HEK293 (cell line): ENCODE measurements around the gene PLCB1.

Experiments used
- CTCF ChIP-seq: fragments of 450-650 bp; formaldehyde crosslinking; IDR thresholded peaks from 2 replicates; pipeline ENCODE4 v1.5.1; 2016; ENCODE audit warnings: missing biosample characterization, missing genetic modification characterization
- ELK4 ChIP-seq: IDR thresholded peaks from 2 replicates; pipeline ENCODE4 v1.6.1; 2011; ENCODE audit warnings: mild to moderate bottlenecking, low read depth, low read length, borderline replicate concordance
- YY2 ChIP-seq: fragments of 450-650 bp; formaldehyde crosslinking; IDR thresholded peaks from 2 replicates; pipeline ENCODE4 v1.5.1; 2016; ENCODE audit warnings: missing biosample characterization, missing genetic modification characterization
- ZBTB26 ChIP-seq: fragments of 450-650 bp; formaldehyde crosslinking; optimal IDR thresholded peaks from 2 replicates; pipeline ENCODE3; 2016; ENCODE audit warnings: missing biosample characterization, mild to moderate bottlenecking, missing genetic modification characterization
- ZEB2 ChIP-seq: fragments of 450-650 bp; formaldehyde crosslinking; IDR thresholded peaks from 2 replicates; pipeline ENCODE4 v1.5.1; 2016; ENCODE audit warnings: missing biosample characterization, missing genetic modification characterization
- ZNF549 ChIP-seq: fragments of 450-650 bp; IDR thresholded peaks from 2 replicates; pipeline ENCODE4 v1.5.1; 2018; ENCODE audit warnings: missing biosample characterization, missing genetic modification characterization, mild to moderate bottlenecking, inconsistent platforms, moderate library complexity
- ZNF670 ChIP-seq: fragments of 450-650 bp; formaldehyde crosslinking; IDR thresholded peaks from 2 replicates; pipeline ENCODE4 v1.5.1; 2016; ENCODE audit warnings: missing biosample characterization, missing genetic modification characterization, low read depth

- TF ChIP-seq ZBTB26 (tag by site-specific recombination) (no peak), ZEB2 (tag by site-specific recombination) (no peak), YY2 (tag by site-specific recombination) (no peak), ZNF549 (tag by site-specific recombination) (no peak), ZNF670 (tag by site-specific recombination) (no peak), ELK4 (no peak), CTCF (tag by site-specific recombination) (no peak)
These were observed 64.0 kb downstream of the PLCB1 start for GRCh38 chr20:8196096-8196495.
